Spinal cord (tissue), 10 donors: Measurements from ENCODE around the gene CIC. TPM values are rescaled to one million over a fixed set of nuclear protein-coding genes. Genes with fewer than 3 reads are reported as not detected.

ENCODE experiments used
- DNase-seq, 6 donors: peaks; one replicate each; pipeline versions ENCODE4 v3.0.0 to v3.0.0-alpha.2; 2013 to 2015; ENCODE audit warnings: low spot score in 6 of 6, low read depth in 4 of 6
- H3K27ac ChIP-seq: one replicate; pipeline ENCODE4 v1.5.1; 2013; ENCODE audit warnings: low read depth, low read length, control low read depth
- H3K27me3 ChIP-seq: one replicate; pipeline ENCODE4 v1.6.1; 2013; ENCODE audit warnings: low read length; ENCODE audit not compliant: control insufficient read depth, insufficient read depth
- H3K36me3 ChIP-seq: one replicate; pipeline ENCODE4 v1.6.1; 2013; ENCODE audit warnings: low read length; ENCODE audit not compliant: control insufficient read depth, insufficient read depth
- H3K4me1 ChIP-seq: one replicate; pipeline ENCODE4 v1.6.1; 2013; ENCODE audit warnings: low read length; ENCODE audit not compliant: control insufficient read depth, insufficient read depth
- H3K4me3 ChIP-seq: one replicate; pipeline ENCODE4 v1.5.1; 2013; ENCODE audit warnings: low read depth, low read length, control low read depth
- H3K9me3 ChIP-seq: one replicate; pipeline ENCODE4 v1.6.1; 2013; ENCODE audit warnings: low read length; ENCODE audit not compliant: control insufficient read depth, insufficient read depth
- WGBS: methylation state at CpG from one replicate; pipeline ENCODE4 v1.1.5; 2013; ENCODE audit warnings: missing lambda C conversion rate; ENCODE audit not compliant: insufficient coverage; 5-methylcytosine and 5-hydroxymethylcytosine counted together
- polyA plus RNA-seq, 2 donors: library from polyadenylated mRNA; unstranded; fragments of 120-200 nt; gene quantifications; one replicate each; pipeline ENCODE4 v1.2.1, GENCODE V29; 2013; ENCODE audit not compliant: insufficient read length in 2 of 2
- total RNA-seq, 2 donors: library from RNA; depleted of rRNA in 1 of 2; stranded (reverse); fragments of 120-200 nt in 1 of 2; fragments of >200 nt in 1 of 2; gene quantifications; one replicate each; pipeline versions ENCODE4 v1.2.3 to v1.2.4, GENCODE V29; 2013 to 2014
- donor health status: healthy.

The CIC gene
- total and polyA plus RNA-seq, 4 donors: 21.0 to 91.1 (median 58.0) TPM

DNA sequence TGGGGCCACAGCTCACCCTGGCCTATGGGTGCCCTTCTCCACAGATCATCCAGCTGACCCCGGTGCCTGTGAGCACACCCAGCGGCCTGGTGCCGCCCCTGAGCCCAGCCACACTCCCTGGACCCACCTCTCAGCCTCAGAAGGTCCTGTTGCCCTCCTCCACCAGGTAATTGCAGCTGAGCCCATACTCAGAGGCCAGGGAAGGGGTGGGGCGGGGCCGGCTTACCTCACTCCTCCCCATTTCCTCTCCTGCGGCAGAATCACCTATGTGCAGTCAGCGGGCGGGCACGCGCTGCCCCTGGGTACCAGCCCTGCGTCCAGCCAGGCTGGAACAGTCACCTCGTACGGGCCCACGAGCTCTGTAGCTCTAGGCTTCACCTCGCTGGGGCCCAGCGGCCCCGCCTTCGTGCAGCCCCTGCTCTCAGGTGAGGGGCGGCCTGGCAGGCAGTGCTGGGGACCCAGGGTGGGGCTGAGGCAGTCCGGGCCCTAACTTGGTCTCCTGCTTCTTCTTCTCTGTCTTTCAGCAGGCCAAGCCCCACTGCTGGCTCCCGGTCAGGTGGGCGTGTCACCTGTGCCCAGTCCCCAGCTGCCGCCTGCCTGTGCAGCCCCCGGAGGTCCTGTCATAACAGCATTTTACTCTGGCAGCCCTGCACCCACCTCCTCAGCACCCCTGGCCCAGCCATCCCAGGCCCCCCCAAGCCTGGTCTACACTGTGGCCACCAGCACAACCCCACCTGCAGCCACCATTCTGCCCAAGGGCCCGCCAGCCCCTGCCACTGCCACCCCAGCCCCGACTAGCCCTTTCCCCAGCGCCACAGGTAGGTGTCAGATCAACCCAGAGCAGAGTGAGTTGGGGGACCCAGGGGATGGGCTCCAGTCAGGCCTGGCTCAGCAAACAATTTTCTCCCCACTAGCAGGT lies 23.2 kb downstream of the CIC start:
- WGBS: 94% methylated on average over 25 of the region's 27 CpGs
- no peak for DNase-seq
- peaks cover 99% of the 10 kb centered on the region for H3K36me3 ChIP-seq
- no peaks in the 10 kb centered on the region for H3K9me3 ChIP-seq
- no peak overlapping the region for H3K4me3 ChIP-seq
- H3K27ac ChIP-seq: no peak overlapping the region
- no peaks in the 10 kb centered on the region for H3K27me3 ChIP-seq
- no peaks in the 10 kb centered on the region for H3K4me1 ChIP-seq

DNA sequence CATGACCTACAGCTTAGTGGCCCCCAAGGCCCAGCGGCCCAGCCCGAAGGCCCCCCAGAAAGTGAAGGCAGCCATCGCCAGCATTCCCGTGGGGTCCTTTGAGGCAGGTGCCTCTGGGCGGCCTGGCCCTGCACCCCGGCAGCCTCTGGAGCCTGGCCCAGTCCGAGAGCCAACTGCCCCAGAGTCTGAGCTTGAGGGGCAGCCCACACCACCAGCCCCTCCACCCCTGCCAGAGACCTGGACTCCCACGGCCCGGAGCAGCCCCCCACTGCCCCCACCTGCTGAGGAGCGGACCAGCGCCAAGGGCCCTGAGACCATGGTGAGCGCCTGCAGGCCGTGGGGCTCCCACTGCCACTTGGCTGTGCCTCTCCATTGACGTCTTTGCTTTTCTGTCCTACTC lies 23.9 kb downstream of the CIC start:
- no peak for DNase-seq
- no peaks in the 10 kb centered on the region for H3K9me3 ChIP-seq
- WGBS: 85% methylated on average over 14 of the region's 14 CpGs
- H3K36me3 ChIP-seq: peaks cover 94% of the 10 kb centered on the region
- H3K27me3 ChIP-seq: no peaks in the 10 kb centered on the region
- no peak overlapping the region for H3K27ac ChIP-seq
- no peak overlapping the region for H3K4me3 ChIP-seq
- H3K4me1 ChIP-seq: no peaks in the 10 kb centered on the region

- Histone ChIP-seq H3K4me1 (no peaks in the 10 kb centered on the region), H3K27ac (no peak overlapping the region), H3K9me3 (no peaks in the 10 kb centered on the region), H3K27me3 (no peaks in the 10 kb centered on the region), H3K4me3 (no peak overlapping the region), H3K36me3 (peaks cover 94% of the 10 kb centered on the region)
- no peak for DNase-seq
- 77% methylated on average over 14 of the region's 17 CpGs for WGBS
Measured at GRCh38 chr19:42293540-42293939, 24.5 kb downstream of the CIC start.

DNA sequence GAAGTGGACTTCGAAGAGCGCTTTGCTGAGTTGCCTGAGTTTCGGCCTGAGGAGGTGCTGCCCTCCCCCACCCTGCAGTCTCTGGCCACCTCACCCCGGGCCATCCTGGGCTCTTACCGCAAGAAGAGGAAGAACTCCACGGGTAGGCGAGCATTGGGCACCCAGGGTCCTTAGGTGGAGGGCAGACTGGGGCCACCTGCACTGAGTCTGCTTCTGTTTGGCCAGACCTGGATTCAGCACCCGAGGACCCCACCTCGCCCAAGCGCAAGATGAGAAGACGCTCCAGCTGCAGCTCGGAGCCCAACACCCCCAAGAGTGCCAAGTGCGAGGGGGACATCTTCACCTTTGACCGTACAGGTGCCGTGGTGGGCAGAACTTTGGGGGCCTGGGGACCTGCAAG lies 24.9 kb downstream of the CIC start:
- no peaks in the 10 kb centered on the region for H3K9me3 ChIP-seq
- WGBS: 91% methylated on average over 15 of the region's 15 CpGs
- H3K36me3 ChIP-seq: peaks cover 93% of the 10 kb centered on the region
- DNase-seq: no peak
- H3K4me1 ChIP-seq: no peaks in the 10 kb centered on the region
- no peak overlapping the region for H3K27ac ChIP-seq
- no peak overlapping the region for H3K4me3 ChIP-seq
- H3K27me3 ChIP-seq: no peaks in the 10 kb centered on the region

GRCh38 chr19:42294471-42295137 lies 25.6 kb downstream of the CIC start:
- no peak for DNase-seq
- peaks cover 89% of the 10 kb centered on the region for H3K36me3 ChIP-seq

GRCh38 chr19:42295342-42295741 lies 26.3 kb downstream of the CIC start:
- Histone ChIP-seq H3K4me3 (no peak overlapping the region), H3K36me3 (peaks cover 87% of the 10 kb centered on the region), H3K9me3 (no peaks in the 10 kb centered on the region), H3K27me3 (no peaks in the 10 kb centered on the region), H3K27ac (no peak overlapping the region), H3K4me1 (peaks cover 6% of the 10 kb centered on the region)
- DNase-seq: no peak
- WGBS: 62% methylated on average over 2 of the region's 5 CpGs

More at GRCh38 chr19:42294471-42295137, 25.6 kb downstream of the CIC start:
- Histone ChIP-seq H3K27me3 (no peaks in the 10 kb centered on the region), H3K4me1 (no peaks in the 10 kb centered on the region), H3K4me3 (no peak overlapping the region), H3K27ac (no peak overlapping the region), H3K9me3 (no peaks in the 10 kb centered on the region)
- WGBS: 85% methylated on average over 18 of the region's 24 CpGs

DNA sequence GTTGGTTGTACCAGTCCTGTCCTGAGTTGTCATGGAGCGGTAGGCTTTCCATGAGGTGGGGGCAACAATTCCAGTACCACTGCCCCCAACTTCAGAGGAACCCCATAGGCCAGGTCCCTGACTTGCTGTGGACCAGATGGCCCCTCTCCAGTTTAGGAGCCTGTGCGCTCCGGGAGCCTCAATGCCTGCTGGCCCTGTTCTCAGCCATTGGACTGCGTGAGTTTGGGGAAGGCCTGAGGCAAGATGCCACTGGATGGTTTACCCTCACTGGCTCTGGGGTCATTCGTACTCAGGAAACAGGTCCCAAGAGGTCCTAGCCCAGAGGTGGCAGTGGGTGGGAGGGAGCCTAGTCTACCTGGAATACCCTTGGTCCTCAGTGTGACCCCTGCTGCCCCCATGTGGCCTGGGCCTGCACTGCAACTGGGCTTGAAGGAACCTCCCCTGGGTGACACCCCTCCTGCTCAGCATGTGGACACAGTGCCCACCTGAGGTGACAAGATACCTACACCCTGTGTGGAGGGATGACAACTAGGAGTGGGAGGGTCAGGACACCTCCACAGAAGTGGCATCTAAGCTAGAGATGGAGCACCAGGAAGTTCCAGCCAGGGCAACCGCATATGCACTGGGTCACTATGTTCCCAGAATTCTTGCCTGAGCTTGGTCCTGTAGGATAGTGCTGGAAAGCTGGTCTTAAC lies 26.9 kb downstream of the CIC start:
- Histone ChIP-seq H3K4me3 (no peak overlapping the region), H3K36me3 (peaks cover 81% of the 10 kb centered on the region), H3K4me1 (peaks cover 11% of the 10 kb centered on the region), H3K27me3 (no peaks in the 10 kb centered on the region), H3K27ac (no peak overlapping the region), H3K9me3 (no peaks in the 10 kb centered on the region)
- peak in 2 of 6 donors; percentile 83 to 84 for DNase-seq
- 72% methylated on average over 4 of the region's 6 CpGs for WGBS

- 98% methylated on average over 10 of the region's 15 CpGs for WGBS
- no peak overlapping the region for H3K27ac ChIP-seq
- no peak for DNase-seq
- peaks cover 70% of the 10 kb centered on the region for H3K36me3 ChIP-seq
- no peaks in the 10 kb centered on the region for H3K27me3 ChIP-seq
- no peak overlapping the region for H3K4me3 ChIP-seq
- H3K9me3 ChIP-seq: no peaks in the 10 kb centered on the region
- peaks cover 19% of the 10 kb centered on the region for H3K4me1 ChIP-seq
Measured at GRCh38 chr19:42297039-42297438, 28.0 kb downstream of the CIC start.

- peak within 1 kb of the TSS; percentile 70 for H3K27ac ChIP-seq
Measured at GRCh38 chr19:42301646-42302203, 32.7 kb downstream of the CIC start, which contains the start of gene PRR19. Gene PRR19, plus strand, starts transcription at chr19:42302132. Its CDS starts 7,453 bp downstream, at chr19:42309585.

More at GRCh38 chr19:42301646-42302203, 32.7 kb downstream of the CIC start, which contains the start of gene PRR19:
- Histone ChIP-seq H3K27me3 (no peaks in the 10 kb centered on the region), H3K9me3 (no peaks in the 10 kb centered on the region), H3K4me1 (peaks cover 29% of the 10 kb centered on the region), H3K36me3 (peaks cover 24% of the 10 kb centered on the region), H3K4me3 (peak within 1 kb of the TSS; percentile 94)
- WGBS: 0% methylated on average over 20 of the region's 21 CpGs
- peak in 2 of 6 donors; percentile 64 to 77 for DNase-seq
